WTC11 (cell line): ENCODE data around the gene SNX1.

Experiments
- CTCF ChIP-seq: fragments of 200-600 bp; IDR thresholded peaks from 2 replicates; pipeline ENCODE4 v1.8.0; 2022; ENCODE audit warnings: antibody characterized with exemption
- E2F1 ChIP-seq: sonication (generic); formaldehyde crosslinking; IDR thresholded peaks from 2 replicates; pipeline ENCODE4 v1.8.0; 2022; ENCODE audit warnings: mild to moderate bottlenecking, missing genetic modification reagents
- NR2C2 ChIP-seq: sonication (generic); formaldehyde crosslinking; IDR thresholded peaks from 2 replicates; pipeline ENCODE4 v1.8.0; 2022; ENCODE audit warnings: mild to moderate bottlenecking, missing genetic modification reagents
- SMAD3 ChIP-seq: sonication (generic); formaldehyde crosslinking; IDR thresholded peaks from 2 replicates; pipeline ENCODE4 v1.8.0; 2022; ENCODE audit warnings: missing genetic modification reagents, mild to moderate bottlenecking, borderline replicate concordance
- ZMAT4 ChIP-seq: fragments of 250-450 bp; sonication (Bioruptor Pico); IDR thresholded peaks from 2 replicates; pipeline ENCODE4 v1.9.0; 2021; ENCODE audit warnings: mild to moderate bottlenecking
- ZNF512 ChIP-seq: sonication (generic); formaldehyde crosslinking; IDR thresholded peaks from 2 replicates; pipeline ENCODE4 v1.8.1; 2022; ENCODE audit warnings: missing genetic modification reagents, borderline replicate concordance

GRCh38 chr15:64132217-64132616 is 36.4 kb downstream of the SNX1 start:
- TF ChIP-seq SMAD3 (CRISPR knock-in tag) = no peak
- no peak for TF ChIP-seq ZMAT4
- no peak for TF ChIP-seq CTCF
- no peak for TF ChIP-seq ZNF512 (CRISPR knock-in tag)
- no peak for TF ChIP-seq E2F1 (CRISPR knock-in tag)
- TF ChIP-seq NR2C2 = no peak
